GM12878 (cell line): ENCODE data around the gene NT5C. TPM values are rescaled to one million over a fixed set of nuclear protein-coding genes. Genes with fewer than 3 reads are reported as not detected.

Experiments
- ATAC-seq: fragments of 200-7000 bp; cut with Tn5 transposase; 3 replicates; pipeline ENCODE4 v1.9.1; 2020; ENCODE audit warnings: mild to moderate bottlenecking, moderate library complexity
- BruUV-seq: library from RNA; stranded (reverse); fragments of 400-500 nt; replicated peaks from 2 replicates; lab custom pipeline; 2021; lab: Mats Ljungman, UMichigan
- CTCF ChIA-PET: fragments of 300-600 bp; sonication (Branson Sonifier 250); formaldehyde crosslinking; extraction: SDS; loops from one replicate; lab custom pipeline; 2021; ENCODE audit warnings: inconsistent platforms; lab: Yijun Ruan, JAX
- POLR2A ChIA-PET: fragments of 350-600 bp; formaldehyde crosslinking; extraction: SDS; loops from one replicate; lab custom pipeline; 2021; ENCODE audit warnings: inconsistent platforms; lab: Charles Lee
- RAD21 ChIA-PET: fragments of 300-600 bp; sonication (Branson Sonifier 250); formaldehyde crosslinking; loops from one replicate; lab custom pipeline; 2023; ENCODE audit warnings: antibody characterized with exemption; ENCODE audit not compliant: unreplicated experiment; lab: Charles Lee
- SMC1A ChIA-PET: fragments of 300-600 bp; sonication (Branson Sonifier 250); formaldehyde crosslinking; loops from one replicate; lab custom pipeline; 2023; ENCODE audit not compliant: unreplicated experiment, uncharacterized antibody; lab: Charles Lee
- DNase-seq: peaks from one replicate; pipeline ENCODE4 v3.0.0-alpha.2; 2011; ENCODE audit warnings: low read depth, low spot score
- FAIRE-seq: peaks from 3 replicates; lab custom pipeline; 2011; peaks lifted over from hg19 to GRCh38; lab: Jason Lieb, UNC
- H2AFZ ChIP-seq: 2 replicates; pipeline ENCODE4 v1.6.0; 2011; ENCODE audit warnings: low read depth, low read length, control low read depth; ENCODE audit not compliant: control insufficient read depth
- H3K27ac ChIP-seq: 2 replicates; pipeline ENCODE4 v1.5.1; 2011; ENCODE audit warnings: control low read depth; ENCODE audit not compliant: control insufficient read depth, insufficient read depth
- H3K27me3 ChIP-seq, 2 experiments: replicated peaks in 1 of 2; 2 replicates each; pipeline versions ENCODE4 v1.6.0 to v1.6.1; 2011; ENCODE audit warnings: low read length in 1 of 2; ENCODE audit not compliant: control insufficient read depth in 2 of 2, insufficient read depth in 2 of 2
- H3K36me3 ChIP-seq, 2 experiments: 2 replicates each; pipeline ENCODE4 v1.5.1; 2011; ENCODE audit warnings: low read length in 1 of 2; ENCODE audit not compliant: control insufficient read depth in 2 of 2, insufficient read depth in 2 of 2
- H3K4me1 ChIP-seq: 2 replicates; pipeline ENCODE4 v1.6.1; 2011; ENCODE audit warnings: mild to moderate bottlenecking, low read length, moderate library complexity, mixed read lengths; ENCODE audit not compliant: control insufficient read depth, insufficient read depth
- H3K4me2 ChIP-seq: 2 replicates; pipeline ENCODE4 v1.6.0; 2011; ENCODE audit warnings: control low read depth; ENCODE audit not compliant: control insufficient read depth, insufficient read depth
- H3K4me3 ChIP-seq: fragments of 200-600 bp; sonication (generic); 2 replicates; pipeline ENCODE4 v1.5.1; 2016
- H3K79me2 ChIP-seq: 2 replicates; pipeline ENCODE4 v1.6.0; 2011; ENCODE audit warnings: low read length; ENCODE audit not compliant: control insufficient read depth, insufficient read depth
- H3K9ac ChIP-seq: 2 replicates; pipeline ENCODE4 v1.8.0; 2011; ENCODE audit warnings: low read length, control low read depth, mixed read lengths; ENCODE audit not compliant: control insufficient read depth, insufficient read depth
- H3K9me3 ChIP-seq: replicated peaks from 3 replicates; pipeline ENCODE4 v1.5.1; 2011; ENCODE audit warnings: mild to moderate bottlenecking, low read length; ENCODE audit not compliant: control insufficient read depth, insufficient read depth
- H4K20me1 ChIP-seq: 2 replicates; pipeline ENCODE4 v1.6.0; 2011; ENCODE audit not compliant: control insufficient read depth, insufficient read depth
- CTCF ChIP-seq, 3 experiments: IDR thresholded peaks in 2 of 3; conservative IDR thresholded peaks in 1 of 3; 2 replicates each; pipeline ENCODE4 v1.5.1; 2011; ENCODE audit warnings: low read depth in 3 of 3, low read length in 3 of 3, mild to moderate bottlenecking in 3 of 3, control low read depth in 2 of 3, moderate library complexity in 2 of 3, inconsistent platforms in 1 of 3, mixed read lengths in 1 of 3; ENCODE audit not compliant: control insufficient read depth in 2 of 3, insufficient read depth in 1 of 3; ENCODE audit errors: extremely low read depth in 1 of 3
- EED ChIP-seq: sonication (generic); IDR thresholded peaks from 2 replicates; pipeline ENCODE4 v1.6.1; 2016; ENCODE audit warnings: antibody characterized with exemption, low read depth
- HDAC6 ChIP-seq: fragments of 200-600 bp; sonication (generic); IDR thresholded peaks from one replicate; pipeline ENCODE4 v1.8.0; 2017; ENCODE audit warnings: antibody characterized with exemption; ENCODE audit not compliant: unreplicated experiment
- IKZF2 ChIP-seq, 2 experiments: fragments of 450-650 bp; IDR thresholded peaks; 2 replicates each; pipeline ENCODE4 v1.6.1; 2017; ENCODE audit warnings: mild to moderate bottlenecking in 2 of 2, moderate library complexity in 2 of 2
- MAX ChIP-seq: IDR thresholded peaks from 2 replicates; pipeline ENCODE4 v1.6.1; 2012; ENCODE audit warnings: low read depth, low read length, improper control_type of control experiment
- MTA3 ChIP-seq: IDR thresholded peaks from 2 replicates; pipeline ENCODE4 v1.6.1; 2012; ENCODE audit warnings: low read length, inconsistent platforms, borderline replicate concordance
- RAD21 ChIP-seq: IDR thresholded peaks from 2 replicates; pipeline ENCODE4 v1.6.1; 2011; ENCODE audit warnings: mild to moderate bottlenecking, low read depth, low read length, moderate library complexity; ENCODE audit not compliant: insufficient read depth
- SMC3 ChIP-seq: IDR thresholded peaks from 2 replicates; pipeline ENCODE4 v1.6.1; 2011; ENCODE audit warnings: low read length, improper control_type of control experiment, borderline replicate concordance
- SP1 ChIP-seq: IDR thresholded peaks from one replicate; pipeline ENCODE4 v1.6.1; 2011; ENCODE audit warnings: low read depth, low read length
- TCF12 ChIP-seq: IDR thresholded peaks from 2 replicates; pipeline ENCODE4 v1.6.1; 2011; ENCODE audit warnings: low read depth, mild to moderate bottlenecking, low read length
- USF2 ChIP-seq: IDR thresholded peaks from 2 replicates; pipeline ENCODE4 v1.6.1; 2011; ENCODE audit warnings: low read depth, low read length, improper control_type of control experiment, borderline replicate concordance
- ZZZ3 ChIP-seq: IDR thresholded peaks from 2 replicates; pipeline ENCODE4 v1.6.1; 2011; ENCODE audit warnings: low read depth; ENCODE audit not compliant: control insufficient read depth, insufficient read length
- WGBS: methylation state at CpG from one replicate; pipeline ENCODE4 v1.1.6; 2016; ENCODE audit warnings: low lambda C conversion rate; ENCODE audit not compliant: insufficient replicate concordance, insufficient coverage; ENCODE audit errors: missing lambda C conversion rate; 5-methylcytosine and 5-hydroxymethylcytosine counted together
- in situ Hi-C: fragments of 300-500 bp; cut with MboI; formaldehyde crosslinking; loops from 9 replicates; pipeline ENCODE4 v1.14.3; 2018; ENCODE audit warnings: mixed read lengths
- intact Hi-C: fragments of 100-400 bp; cut with micrococcal nuclease; formaldehyde crosslinking; loops from one replicate; pipeline ENCODE4 v1.14.2; 2022; ENCODE audit not compliant: unreplicated experiment
- polyA plus RNA-seq, 11 experiments: library from polyadenylated mRNA; depleted of rRNA in 4 of 11; unstranded in 6 of 11; stranded (reverse) in 5 of 11; fragments of >200 nt; fragmentation: Nextera tagmentation in 4 of 11; fragmentation: Illumina TruSeq in 1 of 11; extraction: Ambion mirVana in 4 of 11; extraction: Trizol in 1 of 11; gene quantifications; 1 replicate in 1 of 11; 2 replicates in 10 of 11; pipeline versions ENCODE4 v1.2.1 to v1.2.3, GENCODE V29; 2011 to 2016; ENCODE audit warnings: inconsistent platforms in 2 of 11, missing spikeins in 2 of 11, low read depth in 1 of 11
- total RNA-seq, 4 experiments: library from RNA; depleted of rRNA in 3 of 4; stranded (reverse); fragments of >200 nt in 3 of 4; fragmentation: Illumina TruSeq in 1 of 4; extraction: Trizol in 1 of 4; gene quantifications; 2 replicates each; pipeline versions ENCODE4 v1.2.1 to v1.2.3, GENCODE V29; 2013 to 2021

Gene NT5C
- total and polyA plus RNA-seq, 10 of the 15 experiments (the other 5 are each of a cell fraction or from before 2014, with no cell fraction given): 3.7 to 158 (median 63.9) TPM

GRCh38 chr17:75105126-75106080 is 26.1 kb downstream of the NT5C start:
- ChIA-PET POLR2A (interaction anchor here (0.6 to 1.6 kb wide), 4 partner anchors 12 to 99 kb away, joined by 3 to 4 read pairs (median 3); no protein-coding TSS in a partner anchor), SMC1A (interaction anchor here (0.7 to 1.8 kb wide), 9 partner anchors 9 to 148 kb away, joined by 3 to 7 read pairs (median 4); no protein-coding TSS in a partner anchor), RAD21 (interaction anchor here (0.9 to 1.9 kb wide), 9 partner anchors 9 to 144 kb away, joined by 3 to 9 read pairs (median 3); partner anchors contain the start of gene NT5C), CTCF (interaction anchor here (0.6 to 4.3 kb wide), 21 partner anchors 9 to 314 kb away, joined by 3 to 30 read pairs (median 5); partner anchors contain the start of gene MRPL58)
- in situ Hi-C loops: no loop called here
- ATAC-seq: peak; percentile 61
- 49% methylated on average over 19 of the region's 20 CpGs for WGBS
- Histone ChIP-seq H3K9ac (no peak overlapping the region), H3K4me3 (no peak overlapping the region), H3K27ac (no peak overlapping the region), H3K4me2 (no peak overlapping the region), H3K9me3 (no peaks in the 10 kb centered on the region), H2AFZ (no peak overlapping the region), H4K20me1 (no peaks in the 10 kb centered on the region), H3K79me2 (peaks cover 3% of the 10 kb centered on the region), H3K27me3 (no peaks in the 10 kb centered on the region; a peak in 1 of 4 replicates), H3K4me1 (peaks cover 12% of the 10 kb centered on the region; the same call in 1 of the 2 replicates), H3K36me3 (no peaks in the 10 kb centered on the region)
- TF ChIP-seq SMC3 (peak; percentile 32; the same call in 1 of the 2 replicates), ZZZ3 (no peak), SP1 (no peak), IKZF2 (IDR thresholded peaks at IDR 0.05) (no peak), EED (no peak), HDAC6 (no peak), RAD21 (peak; percentile 39), MAX (no peak), CTCF (IDR thresholded peaks at IDR 0.05 in 2 of 3, conservative IDR thresholded peaks at IDR 0.05 in 1 of 3; ENCODE audit: control insufficient read depth in 2 of 3, extremely low read depth in 1 of 3, insufficient read depth in 1 of 3, low read depth in 3 of 3, low read length in 3 of 3) (peak; percentile 66 to 88 (median 77)), MTA3 (no peak), USF2 (no peak), TCF12 (0 out of 2 replicates have a peak, but pooled peaks have one; percentile 29)
- intact Hi-C loops: no loop called here
- DNase-seq: no peak
- BruUV-seq: no TSS peak
- FAIRE-seq: peak; percentile 54
